Natural killer cell (primary cell): ENCODE measurements around the gene PCCA. TPM values are rescaled to one million over a fixed set of nuclear protein-coding genes. Genes with fewer than 3 reads are reported as not detected.

Experiments
- ATAC-seq, 3 donors: fragments of 150-1000 bp in 2 of 3; fragments of 200-7000 bp in 1 of 3; cut with Tn5 transposase; 1 replicate in 1 of 3; 2 replicates in 2 of 3; pipeline ENCODE4 v1.10.0; 2021; ENCODE audit warnings: mild to moderate bottlenecking in 2 of 3, moderate library complexity in 2 of 3
- DNase-seq, 2 donors: peaks; one replicate each; pipeline versions ENCODE4 v3.0.0 to v3.0.0-alpha.2; 2013 to 2021; ENCODE audit warnings: mixed read lengths in 1 of 2
- H3K27ac ChIP-seq: one replicate; pipeline ENCODE4 v1.5.1; 2013; ENCODE audit warnings: mild to moderate bottlenecking, low read length
- H3K27me3 ChIP-seq: one replicate; pipeline ENCODE4 v1.6.1; 2013; ENCODE audit warnings: low read length; ENCODE audit not compliant: control insufficient read depth, insufficient read depth
- H3K36me3 ChIP-seq: one replicate; pipeline ENCODE4 v1.6.1; 2013; ENCODE audit warnings: low read length; ENCODE audit not compliant: control insufficient read depth, insufficient read depth
- H3K4me1 ChIP-seq: one replicate; pipeline ENCODE4 v1.6.1; 2013; ENCODE audit warnings: low read length; ENCODE audit not compliant: control insufficient read depth, insufficient read depth
- H3K4me3 ChIP-seq: one replicate; pipeline ENCODE4 v1.5.1; 2013; ENCODE audit warnings: low read length
- H3K9me3 ChIP-seq: one replicate; pipeline ENCODE4 v1.6.1; 2013; ENCODE audit warnings: low read length; ENCODE audit not compliant: control insufficient read depth, insufficient read depth
- H3K27ac Mint-ChIP-seq, 2 donors: one replicate each; pipeline ENCODE4 v1.8.0; 2022; ENCODE audit warnings: mild to moderate bottlenecking in 2 of 2, mixed read lengths in 2 of 2, moderate library complexity in 1 of 2
- H3K27me3 Mint-ChIP-seq, 2 donors: one replicate each; pipeline ENCODE4 v1.8.0; 2022; ENCODE audit warnings: low read depth in 2 of 2, mixed read lengths in 2 of 2
- H3K36me3 Mint-ChIP-seq: one replicate; pipeline ENCODE4 v1.8.0; 2022; ENCODE audit warnings: mixed read lengths
- H3K4me1 Mint-ChIP-seq, 2 donors: one replicate each; pipeline ENCODE4 v1.8.0; 2022; ENCODE audit warnings: mixed read lengths in 2 of 2
- H3K4me3 Mint-ChIP-seq: one replicate; pipeline ENCODE4 v1.8.0; 2022; ENCODE audit warnings: mild to moderate bottlenecking, moderate library complexity, mixed read lengths
- H3K9me3 Mint-ChIP-seq, 2 donors: one replicate each; pipeline ENCODE4 v1.8.0; 2022; ENCODE audit warnings: mixed read lengths in 2 of 2
- CTCF ChIP-seq: fragments of 200-600 bp; IDR thresholded peaks from one replicate; pipeline ENCODE4 v1.8.0; 2022; ENCODE audit warnings: antibody characterized with exemption
- WGBS: methylation state at CpG from one replicate; pipeline ENCODE4 v1.1.7; 2013; ENCODE audit warnings: missing lambda C conversion rate; ENCODE audit not compliant: insufficient coverage; 5-methylcytosine and 5-hydroxymethylcytosine counted together
- intact Hi-C: fragments of 100-400 bp; cut with micrococcal nuclease; formaldehyde crosslinking; loops from one replicate; pipeline ENCODE4 v1.14.2; 2022
- total RNA-seq, 4 donors: library from RNA; stranded (reverse); fragments of 120-200 nt in 1 of 4; gene quantifications; one replicate each; pipeline versions ENCODE4 v1.2.3 to v1.2.4, GENCODE V29; 2013 to 2022

The PCCA gene
- total RNA-seq, 3 donors from 2014 or later (not counting 1 experiment from before 2014, with no cell fraction given) = 25.5 to 28.5 (median 28.2) TPM

- no CpG with 5 or more reads among the region's 1 CpG for WGBS
- no peak for DNase-seq
Measured at GRCh38 chr13:100115693-100116254, 26.9 kb downstream of the PCCA start.

DNA sequence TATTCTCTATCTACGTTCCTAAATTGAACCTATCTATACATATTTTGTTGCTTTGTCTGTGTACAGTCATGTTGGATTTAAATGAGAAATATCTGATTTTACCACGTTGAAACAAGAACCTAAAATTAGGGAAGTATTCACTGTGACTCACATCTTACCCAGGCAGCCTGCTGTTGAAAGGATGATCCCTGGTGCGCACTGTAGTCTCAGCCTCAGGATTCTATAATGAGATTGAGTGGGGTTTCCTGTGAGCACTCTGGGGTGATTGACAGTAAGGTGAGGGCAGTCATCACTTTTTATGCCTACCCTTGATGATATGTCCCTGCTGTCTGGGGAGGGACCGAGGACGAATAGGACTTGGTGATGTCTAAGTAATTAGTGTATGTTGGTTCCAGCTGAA, 35.4 kb downstream of the PCCA start:
- Mint-ChIP-seq H3K27me3 (no peaks in the 10 kb centered on the region), H3K4me3 (no peak overlapping the region), H3K4me1 (peaks cover 7 to 8% of the 10 kb centered on the region in 2 donors), H3K36me3 (peaks cover 13% of the 10 kb centered on the region), H3K9me3 (peaks cover 6 to 8% of the 10 kb centered on the region in 2 donors), H3K27ac (no peak overlapping the region)
- Histone ChIP-seq H3K9me3 (no peaks in the 10 kb centered on the region), H3K27ac (no peak overlapping the region), H3K27me3 (no peaks in the 10 kb centered on the region), H3K4me1 (peaks cover under 1% of the 10 kb centered on the region), H3K36me3 (peaks cover 4% of the 10 kb centered on the region), H3K4me3 (no peak overlapping the region)
- 95% methylated on average over 3 of the region's 5 CpGs for WGBS
- intact Hi-C loops = no loop called here
- no peak for ATAC-seq
- no peak for DNase-seq
- no peak for TF ChIP-seq CTCF

More at GRCh38 chr13:100115693-100116254, 26.9 kb downstream of the PCCA start:
- no peak overlapping the region for H3K4me3 ChIP-seq
- no peaks in the 10 kb centered on the region for H3K27me3 Mint-ChIP-seq
- no peak for TF ChIP-seq CTCF
- no peaks in the 10 kb centered on the region for H3K9me3 ChIP-seq
- no peak for ATAC-seq
- H3K4me1 ChIP-seq = no peaks in the 10 kb centered on the region
- peaks cover 15% of the 10 kb centered on the region for H3K36me3 ChIP-seq
- no peak overlapping the region for H3K4me3 Mint-ChIP-seq
- no peaks in the 10 kb centered on the region for H3K9me3 Mint-ChIP-seq
- H3K27ac ChIP-seq = no peak overlapping the region
- intact Hi-C loops = no loop called here
- no peaks in the 10 kb centered on the region for H3K4me1 Mint-ChIP-seq
- no peaks in the 10 kb centered on the region for H3K27me3 ChIP-seq
- no peaks in the 10 kb centered on the region for H3K36me3 Mint-ChIP-seq
- no peak overlapping the region for H3K27ac Mint-ChIP-seq

DNA sequence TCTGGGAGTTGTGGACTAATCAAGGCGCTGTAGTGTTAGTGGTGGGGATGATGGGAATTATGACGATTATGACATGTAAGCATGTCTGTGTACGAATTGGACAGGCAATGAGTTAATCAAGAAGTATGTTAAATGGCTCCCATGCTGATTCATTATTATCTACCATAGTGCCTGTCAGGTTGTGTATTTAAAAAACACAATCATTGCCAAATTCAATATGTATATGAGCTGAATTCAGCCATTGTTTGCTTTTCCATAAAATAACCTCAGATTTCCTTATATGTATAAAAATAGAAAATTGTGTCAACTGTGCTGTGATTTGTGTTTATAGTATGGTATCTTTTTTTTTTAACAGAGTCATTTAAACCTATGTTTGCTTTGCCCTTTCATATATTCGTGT, 37.1 kb downstream of the PCCA start:
- no peak overlapping the region for H3K27ac ChIP-seq
- intact Hi-C loops = no loop called here
- Mint-ChIP-seq H3K4me1 (peaks cover 15 to 16% of the 10 kb centered on the region in 2 donors), H3K27ac (no peak overlapping the region), H3K36me3 (peaks cover 13% of the 10 kb centered on the region), H3K9me3 (peaks cover 6 to 8% of the 10 kb centered on the region in 2 donors), H3K4me3 (no peak overlapping the region), H3K27me3 (no peaks in the 10 kb centered on the region)
- H3K36me3 ChIP-seq = peaks cover 4% of the 10 kb centered on the region
- H3K4me1 ChIP-seq = peaks cover 8% of the 10 kb centered on the region
- 100% methylated on average over 2 of the region's 4 CpGs for WGBS
- no peaks in the 10 kb centered on the region for H3K9me3 ChIP-seq
- H3K27me3 ChIP-seq = no peaks in the 10 kb centered on the region
- ATAC-seq (no peak), DNase-seq (no peak)
- H3K4me3 ChIP-seq = no peak overlapping the region
- no peak for TF ChIP-seq CTCF

DNA sequence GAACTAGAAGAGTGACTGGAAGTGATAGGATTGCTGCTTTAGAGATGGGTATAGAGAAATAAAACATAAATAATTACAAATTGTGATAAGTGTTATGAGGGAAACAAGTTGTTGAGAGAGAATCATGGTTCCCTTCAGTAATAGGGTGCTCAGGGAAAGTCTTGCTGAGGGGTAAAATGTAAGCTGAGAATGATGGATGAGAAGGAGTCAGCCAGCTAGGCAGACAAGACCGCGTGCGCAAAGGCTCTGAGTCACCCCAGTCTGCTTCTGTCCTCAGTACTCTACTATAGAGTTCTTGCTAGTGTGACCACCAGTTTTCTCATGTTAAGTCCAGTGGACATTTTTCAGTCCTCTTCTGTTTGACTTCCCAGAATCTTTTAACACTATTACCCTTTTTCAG, 39.5 kb downstream of the PCCA start:
- WGBS = 98% methylated on average over 3 of the region's 3 CpGs
- Histone ChIP-seq H3K9me3 (no peaks in the 10 kb centered on the region), H3K36me3 (no peaks in the 10 kb centered on the region), H3K27ac (no peak overlapping the region), H3K4me1 (peaks cover 8% of the 10 kb centered on the region), H3K4me3 (no peak overlapping the region), H3K27me3 (no peaks in the 10 kb centered on the region)
- Mint-ChIP-seq H3K27ac (peak overlapping the region in 1 of 2 donors; percentile 86), H3K27me3 (no peaks in the 10 kb centered on the region), H3K4me1 (peaks cover 16 to 20% of the 10 kb centered on the region in 2 donors), H3K4me3 (no peak overlapping the region), H3K9me3 (no peaks in the 10 kb centered on the region), H3K36me3 (no peaks in the 10 kb centered on the region)
- intact Hi-C loops = no loop called here
- ATAC-seq = no peak
- no peak for DNase-seq
- TF ChIP-seq CTCF = no peak
